ENCODE data around the gene SMPX. TPM values are rescaled to one million over a fixed set of nuclear protein-coding genes. Genes with fewer than 3 reads are reported as not detected.
"Not testable (repeated sequence)": the region's sequence is repeated elsewhere in the genome, so short reads cannot be mapped to it uniquely, and the experiment has no call there.

SMPX gene
- total RNA-seq, 5 donors from 2014 or later (not counting 1 experiment from before 2014, with no cell fraction given): not detected

GRCh38 chrX:21781976-21782375 lies 24.1 kb upstream of the SMPX start:
- H3K9me3 Mint-ChIP-seq: no peaks in the 10 kb centered on the region
- H3K27ac ChIP-seq (ENCODE audit: low read length): no peak overlapping the region
- no peak overlapping the region for H3K4me3 Mint-ChIP-seq
- no CpG with 5 or more reads among the region's 1 CpG for WGBS (ENCODE audit: insufficient coverage)
- POLR2A ChIA-PET: no interaction called here
- no peak overlapping the region for H3K27ac Mint-ChIP-seq
- H3K36me3 ChIP-seq (ENCODE audit: control insufficient read depth in 2 of 2, extremely low read depth in 1 of 2, insufficient read depth in 1 of 2, low read length in 1 of 2): no peaks in the 10 kb centered on the region
- peaks cover 0 to 6% of the 10 kb centered on the region in 2 donors for H3K27me3 Mint-ChIP-seq
- ATAC-seq (replicated peaks in 1 of 4): no peak
- no peaks in the 10 kb centered on the region for H3K4me1 ChIP-seq (ENCODE audit: control insufficient read depth in 1 of 2, extremely low read depth in 1 of 2, insufficient read depth in 2 of 2, low read length in 2 of 2)
- DNase-seq: no peak
- H3K27me3 ChIP-seq (replicated peaks in 1 of 2; ENCODE audit: control insufficient read depth in 2 of 2, extremely low read depth in 1 of 2, insufficient read depth in 2 of 2, low read length in 1 of 2): no peaks in the 10 kb centered on the region
- H3K9me3 ChIP-seq: no peaks in the 10 kb centered on the region
- CTCF ChIA-PET: no interaction called here
- peaks cover 0 to 2% (median 0%) of the 10 kb centered on the region in 3 donors for H3K4me1 Mint-ChIP-seq
- no peaks in the 10 kb centered on the region for H3K36me3 Mint-ChIP-seq
- H3K4me3 ChIP-seq (ENCODE audit: control insufficient read depth in 1 of 2, extremely low read depth in 1 of 2, low read length in 1 of 2): no peak overlapping the region

- H3K4me3 Mint-ChIP-seq: no peak overlapping the region
- no peak overlapping the region for H3K4me3 ChIP-seq (ENCODE audit: control insufficient read depth in 1 of 2, extremely low read depth in 1 of 2, low read length in 1 of 2)
- no peak overlapping the region for H3K27ac Mint-ChIP-seq
- H3K4me1 Mint-ChIP-seq: peaks cover 0 to 2% (median 0%) of the 10 kb centered on the region in 3 donors
- DNase-seq (no peak), ATAC-seq (replicated peaks in 1 of 4) (no peak)
- ChIA-PET CTCF (no interaction called here), POLR2A (no interaction called here)
- WGBS (ENCODE audit: insufficient coverage): no CpG with 5 or more reads among the region's 1 CpG
- no peak overlapping the region for H3K27ac ChIP-seq (ENCODE audit: low read length)
- no peaks in the 10 kb centered on the region for H3K27me3 ChIP-seq (replicated peaks in 1 of 2; ENCODE audit: control insufficient read depth in 2 of 2, extremely low read depth in 1 of 2, insufficient read depth in 2 of 2, low read length in 1 of 2)
- no peaks in the 10 kb centered on the region for H3K9me3 ChIP-seq
- no peaks in the 10 kb centered on the region for H3K4me1 ChIP-seq (ENCODE audit: control insufficient read depth in 1 of 2, extremely low read depth in 1 of 2, insufficient read depth in 2 of 2, low read length in 2 of 2)
- peaks cover 0 to 6% of the 10 kb centered on the region in 2 donors for H3K27me3 Mint-ChIP-seq
- H3K36me3 ChIP-seq (ENCODE audit: control insufficient read depth in 2 of 2, extremely low read depth in 1 of 2, insufficient read depth in 1 of 2, low read length in 1 of 2): no peaks in the 10 kb centered on the region
- H3K36me3 Mint-ChIP-seq: no peaks in the 10 kb centered on the region
- no peaks in the 10 kb centered on the region for H3K9me3 Mint-ChIP-seq
These were observed 23.6 kb upstream of the SMPX start for GRCh38 chrX:21781525-21781924.

GRCh38 chrX:21779095-21779494 lies 21.2 kb upstream of the SMPX start:
- Histone ChIP-seq H3K9me3 (no peaks in the 10 kb centered on the region), H3K27ac (ENCODE audit: low read length) (no peak overlapping the region), H3K4me3 (ENCODE audit: control insufficient read depth in 1 of 2, extremely low read depth in 1 of 2, low read length in 1 of 2) (no peak overlapping the region), H3K27me3 (replicated peaks in 1 of 2; ENCODE audit: control insufficient read depth in 2 of 2, extremely low read depth in 1 of 2, insufficient read depth in 2 of 2, low read length in 1 of 2) (no peaks in the 10 kb centered on the region), H3K4me1 (ENCODE audit: control insufficient read depth in 1 of 2, extremely low read depth in 1 of 2, insufficient read depth in 2 of 2, low read length in 2 of 2) (no peaks in the 10 kb centered on the region), H3K36me3 (ENCODE audit: control insufficient read depth in 2 of 2, extremely low read depth in 1 of 2, insufficient read depth in 1 of 2, low read length in 1 of 2) (no peaks in the 10 kb centered on the region)
- peaks cover 0 to 4% (median 2%) of the 10 kb centered on the region in 3 donors for H3K4me1 Mint-ChIP-seq
- H3K4me3 Mint-ChIP-seq: no peak overlapping the region
- ChIA-PET POLR2A (interaction anchor here in 1 of 2 donors (0.6 kb wide), 1 partner anchor 27 kb away, joined by 17 read pairs; no protein-coding TSS in a partner anchor), CTCF (no interaction called here)
- no peak overlapping the region for H3K27ac Mint-ChIP-seq
- no peaks in the 10 kb centered on the region for H3K36me3 Mint-ChIP-seq
- no peaks in the 10 kb centered on the region for H3K9me3 Mint-ChIP-seq
- no peak for ATAC-seq (replicated peaks in 1 of 4)
- WGBS (ENCODE audit: insufficient coverage): 40% methylated on average over 1 of the region's 3 CpGs
- no peaks in the 10 kb centered on the region for H3K27me3 Mint-ChIP-seq
- no peak for DNase-seq

- no peaks in the 10 kb centered on the region for H3K9me3 Mint-ChIP-seq
- Histone ChIP-seq H3K27ac (ENCODE audit: low read length) (no peak overlapping the region), H3K4me1 (ENCODE audit: control insufficient read depth in 1 of 2, extremely low read depth in 1 of 2, insufficient read depth in 2 of 2, low read length in 2 of 2) (no peaks in the 10 kb centered on the region), H3K36me3 (ENCODE audit: control insufficient read depth in 2 of 2, extremely low read depth in 1 of 2, insufficient read depth in 1 of 2, low read length in 1 of 2) (no peaks in the 10 kb centered on the region), H3K9me3 (no peaks in the 10 kb centered on the region), H3K27me3 (replicated peaks in 1 of 2; ENCODE audit: control insufficient read depth in 2 of 2, extremely low read depth in 1 of 2, insufficient read depth in 2 of 2, low read length in 1 of 2) (no peaks in the 10 kb centered on the region), H3K4me3 (ENCODE audit: control insufficient read depth in 1 of 2, extremely low read depth in 1 of 2, low read length in 1 of 2) (no peak overlapping the region)
- H3K27ac Mint-ChIP-seq: no peak overlapping the region
- no peak overlapping the region for H3K4me3 Mint-ChIP-seq
- DNase-seq (no peak), ATAC-seq (replicated peaks in 1 of 4) (no peak)
- peaks cover 5 to 9% (median 6%) of the 10 kb centered on the region in 3 donors for H3K4me1 Mint-ChIP-seq
- CTCF ChIA-PET: no interaction called here
- no peaks in the 10 kb centered on the region for H3K36me3 Mint-ChIP-seq
- POLR2A ChIA-PET: no interaction called here
- H3K27me3 Mint-ChIP-seq: no peaks in the 10 kb centered on the region
- no CpG with 5 or more reads among the region's 1 CpG for WGBS (ENCODE audit: insufficient coverage)
These were observed 20.3 kb upstream of the SMPX start for GRCh38 chrX:21778236-21778635.

GRCh38 chrX:21775128-21775527 lies 17.2 kb upstream of the SMPX start:
- DNase-seq; H3K4me1 ChIP-seq (ENCODE audit: control insufficient read depth in 1 of 2, extremely low read depth in 1 of 2, insufficient read depth in 2 of 2, low read length in 2 of 2); H3K4me3 Mint-ChIP-seq; H3K27ac Mint-ChIP-seq; H3K36me3 Mint-ChIP-seq; H3K9me3 ChIP-seq; H3K27me3 ChIP-seq (replicated peaks in 1 of 2; ENCODE audit: control insufficient read depth in 2 of 2, extremely low read depth in 1 of 2, insufficient read depth in 2 of 2, low read length in 1 of 2); H3K27ac ChIP-seq (ENCODE audit: low read length); H3K4me3 ChIP-seq (ENCODE audit: control insufficient read depth in 1 of 2, extremely low read depth in 1 of 2, low read length in 1 of 2); H3K36me3 ChIP-seq (ENCODE audit: control insufficient read depth in 2 of 2, extremely low read depth in 1 of 2, insufficient read depth in 1 of 2, low read length in 1 of 2); H3K9me3 Mint-ChIP-seq; CTCF ChIA-PET; H3K27me3 Mint-ChIP-seq; ATAC-seq (replicated peaks in 1 of 4); POLR2A ChIA-PET: not testable (repeated sequence)
- H3K4me1 Mint-ChIP-seq: peaks cover 16 to 30% (median 28%) of the 10 kb centered on the region in 3 donors

- H3K36me3 Mint-ChIP-seq; CTCF ChIA-PET; POLR2A ChIA-PET; ATAC-seq (replicated peaks in 1 of 4); H3K27me3 Mint-ChIP-seq; H3K27ac ChIP-seq (ENCODE audit: low read length); H3K36me3 ChIP-seq (ENCODE audit: control insufficient read depth in 2 of 2, extremely low read depth in 1 of 2, insufficient read depth in 1 of 2, low read length in 1 of 2); H3K9me3 ChIP-seq; H3K4me3 ChIP-seq (ENCODE audit: control insufficient read depth in 1 of 2, extremely low read depth in 1 of 2, low read length in 1 of 2); H3K4me1 ChIP-seq (ENCODE audit: control insufficient read depth in 1 of 2, extremely low read depth in 1 of 2, insufficient read depth in 2 of 2, low read length in 2 of 2); H3K27me3 ChIP-seq (replicated peaks in 1 of 2; ENCODE audit: control insufficient read depth in 2 of 2, extremely low read depth in 1 of 2, insufficient read depth in 2 of 2, low read length in 1 of 2); H3K9me3 Mint-ChIP-seq: not testable (repeated sequence)
- H3K4me1 Mint-ChIP-seq: peaks cover 16 to 28% (median 28%) of the 10 kb centered on the region in 3 donors
- peak overlapping the region in 2 of 3 donors; percentile 2 to 40 for H3K4me3 Mint-ChIP-seq
- DNase-seq: peak in 1 of 35 experiments; percentile 0
- no CpG with 5 or more reads among the region's 2 CpGs for WGBS (ENCODE audit: insufficient coverage)
- peak overlapping the region; percentile 18 to 77 for H3K27ac Mint-ChIP-seq
These were observed 15.1 kb upstream of the SMPX start for GRCh38 chrX:21773036-21773435.
